ENCODE results near the gene FBXO42.

- TF ChIP-seq PREB (CRISPR knock-in tag; IDR thresholded peaks at IDR 0.05) = no peak
- no peak for TF ChIP-seq DMAP1 (CRISPR knock-in tag; IDR thresholded peaks at IDR 0.05)
- no peak for TF ChIP-seq ZNF768 (CRISPR knock-in tag; IDR thresholded peaks at IDR 0.05)
- no peak for TF ChIP-seq PPARG (CRISPR knock-in tag; conservative IDR thresholded peaks at IDR 0.05)
- no peak for TF ChIP-seq ZFX (CRISPR knock-in tag; IDR thresholded peaks at IDR 0.05; ENCODE audit: low read depth)
- TF ChIP-seq FOXC1 (CRISPR knock-in tag; IDR thresholded peaks at IDR 0.05; ENCODE audit: borderline replicate concordance) = no peak
- TF ChIP-seq CTCF (CRISPR knock-in tag; IDR thresholded peaks at IDR 0.05) = no peak
- TF ChIP-seq ZBTB3 (CRISPR knock-in tag; IDR thresholded peaks at IDR 0.05; ENCODE audit: borderline replicate concordance, low read depth) = no peak
- TF ChIP-seq CREB1 (IDR thresholded peaks at IDR 0.05) = no peak
- no peak for TF ChIP-seq CREB1 (CRISPR knock-in tag; IDR thresholded peaks at IDR 0.05)
- no peak for TF ChIP-seq TGIF2 (CRISPR knock-in tag; IDR thresholded peaks at IDR 0.05)
- no peak for TF ChIP-seq SMAD3 (CRISPR knock-in tag; IDR thresholded peaks at IDR 0.05)
- no peak for TF ChIP-seq SP1 (IDR thresholded peaks at IDR 0.05)
- TF ChIP-seq SP1 (CRISPR knock-in tag; IDR thresholded peaks at IDR 0.05) = no peak
Measured at GRCh38 chr1:16318555-16318954, 33.7 kb downstream of the FBXO42 start.
